CD4-positive, alpha-beta T cell treated with Interleukin-15 for 4 hours (primary cell): Measurements from ENCODE around the gene ST6GAL1.
"Not testable (repeated sequence)": the region's sequence is repeated elsewhere in the genome, so short reads cannot be mapped to it uniquely, and the experiment has no call there.

Experiments
- DNase-seq: peaks from one replicate; pipeline ENCODE4 v3.0.0-alpha.2; 2020; ENCODE audit warnings: low spot score

ST6GAL1 gene

GRCh38 chr3:186967686-186968085 is 37.4 kb downstream of the ST6GAL1 start:
- no peak for DNase-seq

- no peak for DNase-seq
Measured at GRCh38 chr3:186969607-186970006, 39.3 kb downstream of the ST6GAL1 start.

GRCh38 chr3:186971106-186971505 is 40.8 kb downstream of the ST6GAL1 start:
- not testable (repeated sequence) for DNase-seq

GRCh38 chr3:186971578-186971977 is 41.3 kb downstream of the ST6GAL1 start:
- no peak for DNase-seq

- DNase-seq: no peak
Measured at GRCh38 chr3:186973702-186974101, 43.4 kb downstream of the ST6GAL1 start.

- no peak for DNase-seq
Measured at GRCh38 chr3:186974824-186975313, 44.5 kb downstream of the ST6GAL1 start.

- no peak for DNase-seq
Measured at GRCh38 chr3:186975726-186976125, 45.4 kb downstream of the ST6GAL1 start.

GRCh38 chr3:186976837-186977750 is 46.8 kb downstream of the ST6GAL1 start:
- no peak for DNase-seq

- no peak for DNase-seq
Measured at GRCh38 chr3:186978712-186979111, 48.4 kb downstream of the ST6GAL1 start.

GRCh38 chr3:186979852-186980251 is 49.5 kb downstream of the ST6GAL1 start:
- DNase-seq: no peak

GRCh38 chr3:186980989-186981388 is 50.7 kb downstream of the ST6GAL1 start:
- DNase-seq: no peak

- DNase-seq: no peak
Measured at GRCh38 chr3:186983659-186984058, 53.3 kb downstream of the ST6GAL1 start.

- DNase-seq: no peak
Measured at GRCh38 chr3:186984064-186984463, 53.7 kb downstream of the ST6GAL1 start.

- DNase-seq: no peak
Measured at GRCh38 chr3:186985661-186986364, 55.5 kb downstream of the ST6GAL1 start.

GRCh38 chr3:186986406-186986805 is 56.1 kb downstream of the ST6GAL1 start:
- no peak for DNase-seq

GRCh38 chr3:186986816-186987215 is 56.5 kb downstream of the ST6GAL1 start:
- DNase-seq: no peak

- DNase-seq: no peak
Measured at GRCh38 chr3:186988806-186989205, 58.5 kb downstream of the ST6GAL1 start.

- DNase-seq: no peak
Measured at GRCh38 chr3:186989429-186989828, 59.1 kb downstream of the ST6GAL1 start.

- DNase-seq: no peak
Measured at GRCh38 chr3:186990277-186990676, 60.0 kb downstream of the ST6GAL1 start.

- no peak for DNase-seq
Measured at GRCh38 chr3:186990878-186991308, 60.6 kb downstream of the ST6GAL1 start.

GRCh38 chr3:186991470-186991869 is 61.1 kb downstream of the ST6GAL1 start:
- DNase-seq: no peak

GRCh38 chr3:186992096-186992495 is 61.8 kb downstream of the ST6GAL1 start:
- DNase-seq: not testable (repeated sequence)

GRCh38 chr3:186993210-186993782 is 63.0 kb downstream of the ST6GAL1 start:
- no peak for DNase-seq
